WTC11 (cell line): ENCODE results near the gene NUP210L.
"Not testable (repeated sequence)": the region's sequence is repeated elsewhere in the genome, so short reads cannot be mapped to it uniquely, and the experiment has no call there.

Source experiments
- SP1 ChIP-seq: sonication (generic); formaldehyde crosslinking; conservative IDR thresholded peaks from 2 replicates; pipeline ENCODE4 v1.8.1; 2022; ENCODE audit warnings: missing genetic modification reagents
- USF2 ChIP-seq: sonication (generic); formaldehyde crosslinking; IDR thresholded peaks from 2 replicates; pipeline ENCODE4 v1.8.1; 2023; ENCODE audit warnings: mild to moderate bottlenecking, missing genetic modification reagents, moderate library complexity

GRCh38 chr1:154083057-154083456, 71.8 kb downstream of the NUP210L start:
- TF ChIP-seq USF2; SP1 (CRISPR knock-in tag): not testable (repeated sequence)
